A673 (cell line): ENCODE results near the gene BCL2A1. TPM values are rescaled to one million over a fixed set of nuclear protein-coding genes. Genes with fewer than 3 reads are reported as not detected.

Experiments used
- BruUV-seq: library from RNA; stranded (reverse); fragments of 400-500 nt; replicated peaks from 2 replicates; lab custom pipeline; 2021; lab: Mats Ljungman, UMichigan
- CTCF ChIA-PET: fragments of 300-600 bp; sonication (Branson Sonifier 250); formaldehyde crosslinking; loops from one replicate; lab custom pipeline; 2022; ENCODE audit warnings: antibody characterized with exemption; lab: Charles Lee
- POLR2A ChIA-PET: fragments of 300-600 bp; sonication (Branson Sonifier 250); formaldehyde crosslinking; loops from one replicate; lab custom pipeline; 2022; ENCODE audit warnings: antibody characterized with exemption; ENCODE audit not compliant: low non-redundant PET; lab: Charles Lee
- DNase-seq: peaks from one replicate; pipeline ENCODE4 v3.0.0-alpha.2; 2015; ENCODE audit warnings: low spot score
- H3K27ac ChIP-seq: fragments of 200-600 bp; sonication (generic); 2 replicates; pipeline ENCODE4 v1.5.1; 2016; ENCODE audit warnings: mixed run types, low read depth, mild to moderate bottlenecking, mixed read lengths, antibody characterized with exemption, low read length; ENCODE audit not compliant: poor library complexity, severe bottlenecking
- H3K27me3 ChIP-seq: fragments of 200-600 bp; sonication (generic); replicated peaks from 2 replicates; pipeline ENCODE4 v1.6.1; 2017; ENCODE audit warnings: mixed run types, low read depth, mild to moderate bottlenecking, mixed read lengths, antibody characterized with exemption, low read length; ENCODE audit not compliant: insufficient read depth, poor library complexity
- H3K36me3 ChIP-seq: fragments of 200-600 bp; sonication (generic); 2 replicates; pipeline ENCODE4 v1.6.1; 2016; ENCODE audit warnings: mixed run types, mild to moderate bottlenecking, mixed read lengths, antibody characterized with exemption, low read length; ENCODE audit not compliant: insufficient read depth, poor library complexity, severe bottlenecking
- H3K4me1 ChIP-seq: fragments of 200-600 bp; sonication (generic); 2 replicates; pipeline ENCODE4 v1.6.1; 2017; ENCODE audit warnings: mixed run types, mild to moderate bottlenecking, mixed read lengths, antibody characterized with exemption, low read length; ENCODE audit not compliant: insufficient read depth, poor library complexity, severe bottlenecking
- H3K4me3 ChIP-seq: fragments of 200-600 bp; sonication (generic); 2 replicates; pipeline ENCODE4 v1.5.1; 2016; ENCODE audit warnings: low read depth, mixed run types, mild to moderate bottlenecking, mixed read lengths, low read length; ENCODE audit not compliant: poor library complexity, severe bottlenecking
- H3K9me3 ChIP-seq: fragments of 200-600 bp; sonication (generic); 2 replicates; pipeline ENCODE4 v1.6.1; 2016; ENCODE audit warnings: mixed run types, low read depth, mild to moderate bottlenecking, mixed read lengths, antibody characterized with exemption, low read length; ENCODE audit not compliant: poor library complexity, severe bottlenecking
- EZH2 ChIP-seq: fragments of 200-600 bp; sonication (generic); IDR thresholded peaks from 2 replicates; pipeline ENCODE4 v1.6.1; 2017; ENCODE audit warnings: borderline replicate concordance, low read depth, mild to moderate bottlenecking, mixed read lengths, antibody characterized with exemption, low read length; ENCODE audit not compliant: poor library complexity, severe bottlenecking
- intact Hi-C: fragments of 100-400 bp; cut with micrococcal nuclease; formaldehyde crosslinking; loops from one replicate; pipeline ENCODE4 v1.10.0; 2022; ENCODE audit not compliant: unreplicated experiment
- total RNA-seq: library from RNA; stranded (reverse); gene quantifications from 2 replicates; pipeline ENCODE4 v1.2.3, GENCODE V29; 2021
- TF ChIP-seq, protein P1 (sequence below): fragments of 300-800, 200-600 bp; sonication (generic); conservative IDR thresholded peaks from 2 replicates; pipeline ENCODE4 v1.5.1; 2017; ENCODE audit warnings: low read depth, mild to moderate bottlenecking, antibody characterized with exemption, low read length, moderate library complexity, mixed read lengths

BCL2A1 gene
- total RNA-seq, 1 experiment from 2014 or later: not detected

GRCh38 chr15:79957741-79958140 lies 13.3 kb downstream of the BCL2A1 start:
- no peak for DNase-seq
- H3K9me3 ChIP-seq: no peaks in the 10 kb centered on the region
- TF ChIP-seq, protein P1, sequence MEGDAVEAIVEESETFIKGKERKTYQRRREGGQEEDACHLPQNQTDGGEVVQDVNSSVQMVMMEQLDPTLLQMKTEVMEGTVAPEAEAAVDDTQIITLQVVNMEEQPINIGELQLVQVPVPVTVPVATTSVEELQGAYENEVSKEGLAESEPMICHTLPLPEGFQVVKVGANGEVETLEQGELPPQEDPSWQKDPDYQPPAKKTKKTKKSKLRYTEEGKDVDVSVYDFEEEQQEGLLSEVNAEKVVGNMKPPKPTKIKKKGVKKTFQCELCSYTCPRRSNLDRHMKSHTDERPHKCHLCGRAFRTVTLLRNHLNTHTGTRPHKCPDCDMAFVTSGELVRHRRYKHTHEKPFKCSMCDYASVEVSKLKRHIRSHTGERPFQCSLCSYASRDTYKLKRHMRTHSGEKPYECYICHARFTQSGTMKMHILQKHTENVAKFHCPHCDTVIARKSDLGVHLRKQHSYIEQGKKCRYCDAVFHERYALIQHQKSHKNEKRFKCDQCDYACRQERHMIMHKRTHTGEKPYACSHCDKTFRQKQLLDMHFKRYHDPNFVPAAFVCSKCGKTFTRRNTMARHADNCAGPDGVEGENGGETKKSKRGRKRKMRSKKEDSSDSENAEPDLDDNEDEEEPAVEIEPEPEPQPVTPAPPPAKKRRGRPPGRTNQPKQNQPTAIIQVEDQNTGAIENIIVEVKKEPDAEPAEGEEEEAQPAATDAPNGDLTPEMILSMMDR: no peak
- TF ChIP-seq EZH2: no peak
- no peak overlapping the region for H3K27ac ChIP-seq
- no TSS peak for BruUV-seq
- H3K4me1 ChIP-seq: no peaks in the 10 kb centered on the region
- POLR2A ChIA-PET: no interaction called here
- no peaks in the 10 kb centered on the region for H3K36me3 ChIP-seq
- no peaks in the 10 kb centered on the region for H3K27me3 ChIP-seq
- H3K4me3 ChIP-seq: no peak overlapping the region
- CTCF ChIA-PET: no interaction called here
- intact Hi-C loops: no loop called here

GRCh38 chr15:79956354-79956939 lies 14.5 kb downstream of the BCL2A1 start:
- Histone ChIP-seq H3K4me1 (no peaks in the 10 kb centered on the region), H3K4me3 (no peak overlapping the region), H3K27me3 (no peaks in the 10 kb centered on the region), H3K9me3 (no peaks in the 10 kb centered on the region), H3K27ac (no peak overlapping the region), H3K36me3 (no peaks in the 10 kb centered on the region)
- CTCF ChIA-PET: no interaction called here
- POLR2A ChIA-PET: no interaction called here
- no peak for TF ChIP-seq EZH2
- TF ChIP-seq, protein P1: no peak
- intact Hi-C loops: no loop called here
- no TSS peak for BruUV-seq
- DNase-seq: no peak

- no peaks in the 10 kb centered on the region for H3K36me3 ChIP-seq
- POLR2A ChIA-PET: no interaction called here
- intact Hi-C loops: no loop called here
- no peak overlapping the region for H3K4me3 ChIP-seq
- H3K9me3 ChIP-seq: no peaks in the 10 kb centered on the region
- CTCF ChIA-PET: no interaction called here
- no TSS peak for BruUV-seq
- H3K27ac ChIP-seq: no peak overlapping the region
- DNase-seq: no peak
- H3K27me3 ChIP-seq: no peaks in the 10 kb centered on the region
- TF ChIP-seq, protein P1: no peak
- no peaks in the 10 kb centered on the region for H3K4me1 ChIP-seq
Measured at GRCh38 chr15:79954661-79955060, 16.3 kb downstream of the BCL2A1 start.
